Activated T-helper 1 cell treated with anti-CD3 and anti-CD28 coated beads, Interleukin-12 subunit alpha, Interleukin-12 subunit beta, Interleukin-2, Interleukin-4 antibody, amounts not matched to agents 30 ng/mL and 10 ng/mL and 1 ng/mL, durations not matched to agents 14 hours and 24 hours and 36 hours (primary cell): ENCODE data around the gene POU2AF3. TPM values are rescaled to one million over a fixed set of nuclear protein-coding genes. Genes with fewer than 3 reads are reported as not detected.
"Not testable (repeated sequence)": the region's sequence is repeated elsewhere in the genome, so short reads cannot be mapped to it uniquely, and the experiment has no call there.

Source experiments
- DNase-seq: peaks from one replicate; pipeline ENCODE4 v3.0.0; 2021; ENCODE audit warnings: low spot score
- H3K27ac Mint-ChIP-seq: one replicate; pipeline ENCODE4 v1.8.0; 2021; ENCODE audit warnings: mild to moderate bottlenecking, mixed read lengths
- H3K27me3 Mint-ChIP-seq: one replicate; pipeline ENCODE4 v1.8.0; 2022; ENCODE audit warnings: mild to moderate bottlenecking, moderate library complexity, mixed read lengths; ENCODE audit not compliant: insufficient read depth
- H3K36me3 Mint-ChIP-seq: one replicate; pipeline ENCODE4 v1.8.0; 2021; ENCODE audit warnings: low read depth, mixed read lengths
- H3K4me1 Mint-ChIP-seq: one replicate; pipeline ENCODE4 v1.8.0; 2021; ENCODE audit warnings: low read depth, mixed read lengths
- H3K4me3 Mint-ChIP-seq: one replicate; pipeline ENCODE4 v1.8.0; 2021; ENCODE audit warnings: mild to moderate bottlenecking, moderate library complexity, mixed read lengths
- H3K9me3 Mint-ChIP-seq: one replicate; pipeline ENCODE4 v1.8.0; 2021; ENCODE audit warnings: mixed read lengths
- intact Hi-C: fragments of 100-400 bp; cut with micrococcal nuclease; formaldehyde crosslinking; loops from one replicate; pipeline ENCODE4 v1.15.1; 2024
- total RNA-seq: library from RNA; stranded (reverse); gene quantifications from 2 replicates; pipeline ENCODE4 v1.2.3, GENCODE V29; 2022

POU2AF3 gene
- total RNA-seq, 1 donor from 2014 or later, result 0.21 TPM

GRCh38 chr11:111283945-111284481, 14.3 kb upstream of the POU2AF3 start:
- H3K9me3 Mint-ChIP-seq, result no peaks in the 10 kb centered on the region
- DNase-seq, result no peak
- no peak overlapping the region for H3K4me3 Mint-ChIP-seq
- peaks cover 4% of the 10 kb centered on the region for H3K27me3 Mint-ChIP-seq
- no peaks in the 10 kb centered on the region for H3K4me1 Mint-ChIP-seq
- H3K36me3 Mint-ChIP-seq, result no peaks in the 10 kb centered on the region
- H3K27ac Mint-ChIP-seq, result no peak overlapping the region
- intact Hi-C loops, result loop anchor here (1.0 to 5.0 kb wide), 5 partner anchors 73 to 493 kb away; no protein-coding TSS in a partner anchor

- no peaks in the 10 kb centered on the region for H3K36me3 Mint-ChIP-seq
These were observed 12.9 kb upstream of the POU2AF3 start for GRCh38 chr11:111285189-111286091.

GRCh38 chr11:111291764-111292163, 6.6 kb upstream of the POU2AF3 start:
- no peaks in the 10 kb centered on the region for H3K36me3 Mint-ChIP-seq
- no peaks in the 10 kb centered on the region for H3K4me1 Mint-ChIP-seq
- DNase-seq, result no peak
- H3K27ac Mint-ChIP-seq, result no peak overlapping the region
- H3K4me3 Mint-ChIP-seq, result no peak overlapping the region
- intact Hi-C loops, result no loop called here
- H3K9me3 Mint-ChIP-seq, result no peaks in the 10 kb centered on the region
- peaks cover 7% of the 10 kb centered on the region for H3K27me3 Mint-ChIP-seq

More at GRCh38 chr11:111285189-111286091, 12.9 kb upstream of the POU2AF3 start:
- H3K4me1 Mint-ChIP-seq, result no peaks in the 10 kb centered on the region
- intact Hi-C loops, result no loop called here
- H3K4me3 Mint-ChIP-seq, result no peak overlapping the region
- H3K27ac Mint-ChIP-seq, result no peak overlapping the region
- DNase-seq, result no peak
- peaks cover 2% of the 10 kb centered on the region for H3K27me3 Mint-ChIP-seq
- H3K9me3 Mint-ChIP-seq, result no peaks in the 10 kb centered on the region

GRCh38 chr11:111292408-111292807, 5.9 kb upstream of the POU2AF3 start:
- H3K36me3 Mint-ChIP-seq, H3K4me3 Mint-ChIP-seq, DNase-seq, H3K4me1 Mint-ChIP-seq, H3K27ac Mint-ChIP-seq, intact Hi-C loops, H3K27me3 Mint-ChIP-seq, H3K9me3 Mint-ChIP-seq: not testable (repeated sequence)

- intact Hi-C loops, result no loop called here
- Mint-ChIP-seq H3K9me3 (no peaks in the 10 kb centered on the region), H3K27me3 (peaks cover 33% of the 10 kb centered on the region), H3K27ac (no peak overlapping the region), H3K36me3 (no peaks in the 10 kb centered on the region), H3K4me1 (no peaks in the 10 kb centered on the region), H3K4me3 (no peak overlapping the region)
- DNase-seq, result no peak
These were observed 2.1 kb upstream of the POU2AF3 start for GRCh38 chr11:111296196-111296595.

GRCh38 chr11:111297696-111298095, 650 bp upstream of the POU2AF3 start:
- intact Hi-C loops, result no loop called here
- Mint-ChIP-seq H3K27me3 (peaks cover 46% of the 10 kb centered on the region), H3K27ac (no peak overlapping the region), H3K4me1 (no peaks in the 10 kb centered on the region), H3K9me3 (no peaks in the 10 kb centered on the region), H3K4me3 (no peak overlapping the region), H3K36me3 (no peaks in the 10 kb centered on the region)
- DNase-seq, result no peak

GRCh38 chr11:111299101-111300026, 1.0 kb downstream of the POU2AF3 start:
- Mint-ChIP-seq H3K4me1 (no peaks in the 10 kb centered on the region), H3K4me3 (no peak overlapping the region), H3K36me3 (no peaks in the 10 kb centered on the region), H3K27ac (no peak overlapping the region), H3K9me3 (no peaks in the 10 kb centered on the region), H3K27me3 (peaks cover 50% of the 10 kb centered on the region)
- DNase-seq, result no peak
- intact Hi-C loops, result no loop called here

GRCh38 chr11:111300569-111300968, 2.2 kb downstream of the POU2AF3 start:
- no peaks in the 10 kb centered on the region for H3K36me3 Mint-ChIP-seq
- no peaks in the 10 kb centered on the region for H3K9me3 Mint-ChIP-seq
- no peaks in the 10 kb centered on the region for H3K4me1 Mint-ChIP-seq
- no peak overlapping the region for H3K27ac Mint-ChIP-seq
- intact Hi-C loops, result no loop called here
- H3K4me3 Mint-ChIP-seq, result no peak overlapping the region
- H3K27me3 Mint-ChIP-seq, result peaks cover 58% of the 10 kb centered on the region
- no peak for DNase-seq

GRCh38 chr11:111301004-111301841, 2.9 kb downstream of the POU2AF3 start:
- no peaks in the 10 kb centered on the region for H3K4me1 Mint-ChIP-seq
- H3K27ac Mint-ChIP-seq, result no peak overlapping the region
- peaks cover 62% of the 10 kb centered on the region for H3K27me3 Mint-ChIP-seq
- DNase-seq, result no peak
- H3K4me3 Mint-ChIP-seq, result no peak overlapping the region
- H3K36me3 Mint-ChIP-seq, result no peaks in the 10 kb centered on the region
- H3K9me3 Mint-ChIP-seq, result no peaks in the 10 kb centered on the region
- intact Hi-C loops, result no loop called here

- Mint-ChIP-seq H3K27ac (no peak overlapping the region), H3K4me1 (no peaks in the 10 kb centered on the region), H3K4me3 (no peak overlapping the region), H3K9me3 (no peaks in the 10 kb centered on the region), H3K36me3 (no peaks in the 10 kb centered on the region), H3K27me3 (peaks cover 66% of the 10 kb centered on the region)
- intact Hi-C loops, result no loop called here
- no peak for DNase-seq
These were observed 3.4 kb downstream of the POU2AF3 start for GRCh38 chr11:111301842-111302118.

- peaks cover 68% of the 10 kb centered on the region for H3K27me3 Mint-ChIP-seq
- H3K4me3 Mint-ChIP-seq, result no peak overlapping the region
- no peak for DNase-seq
- H3K27ac Mint-ChIP-seq, result no peak overlapping the region
- no peaks in the 10 kb centered on the region for H3K36me3 Mint-ChIP-seq
- intact Hi-C loops, result no loop called here
- no peaks in the 10 kb centered on the region for H3K4me1 Mint-ChIP-seq
- H3K9me3 Mint-ChIP-seq, result no peaks in the 10 kb centered on the region
These were observed 4.0 kb downstream of the POU2AF3 start for GRCh38 chr11:111302298-111302697.

GRCh38 chr11:111303461-111303860, 5.1 kb downstream of the POU2AF3 start:
- H3K9me3 Mint-ChIP-seq, result no peaks in the 10 kb centered on the region

More at GRCh38 chr11:111303461-111303860, 5.1 kb downstream of the POU2AF3 start:
- peaks cover 57% of the 10 kb centered on the region for H3K27me3 Mint-ChIP-seq
- H3K4me1 Mint-ChIP-seq, result no peaks in the 10 kb centered on the region
- intact Hi-C loops, result no loop called here
- no peaks in the 10 kb centered on the region for H3K36me3 Mint-ChIP-seq
- no peak overlapping the region for H3K27ac Mint-ChIP-seq
- DNase-seq, result no peak
- no peak overlapping the region for H3K4me3 Mint-ChIP-seq
